HG02571 (cell line): Measurements from ENCODE around the gene SPTBN4.
"Not testable (repeated sequence)": the region's sequence is repeated elsewhere in the genome, so short reads cannot be mapped to it uniquely, and the experiment has no call there.

Experiments used
- ATAC-seq: cut with Tn5 transposase; IDR thresholded peaks from one replicate; pipeline ENCODE4 v1.9.1; 2021; ENCODE audit warnings: mild to moderate bottlenecking, moderate library complexity; ENCODE audit not compliant: unreplicated experiment

Gene SPTBN4

DNA sequence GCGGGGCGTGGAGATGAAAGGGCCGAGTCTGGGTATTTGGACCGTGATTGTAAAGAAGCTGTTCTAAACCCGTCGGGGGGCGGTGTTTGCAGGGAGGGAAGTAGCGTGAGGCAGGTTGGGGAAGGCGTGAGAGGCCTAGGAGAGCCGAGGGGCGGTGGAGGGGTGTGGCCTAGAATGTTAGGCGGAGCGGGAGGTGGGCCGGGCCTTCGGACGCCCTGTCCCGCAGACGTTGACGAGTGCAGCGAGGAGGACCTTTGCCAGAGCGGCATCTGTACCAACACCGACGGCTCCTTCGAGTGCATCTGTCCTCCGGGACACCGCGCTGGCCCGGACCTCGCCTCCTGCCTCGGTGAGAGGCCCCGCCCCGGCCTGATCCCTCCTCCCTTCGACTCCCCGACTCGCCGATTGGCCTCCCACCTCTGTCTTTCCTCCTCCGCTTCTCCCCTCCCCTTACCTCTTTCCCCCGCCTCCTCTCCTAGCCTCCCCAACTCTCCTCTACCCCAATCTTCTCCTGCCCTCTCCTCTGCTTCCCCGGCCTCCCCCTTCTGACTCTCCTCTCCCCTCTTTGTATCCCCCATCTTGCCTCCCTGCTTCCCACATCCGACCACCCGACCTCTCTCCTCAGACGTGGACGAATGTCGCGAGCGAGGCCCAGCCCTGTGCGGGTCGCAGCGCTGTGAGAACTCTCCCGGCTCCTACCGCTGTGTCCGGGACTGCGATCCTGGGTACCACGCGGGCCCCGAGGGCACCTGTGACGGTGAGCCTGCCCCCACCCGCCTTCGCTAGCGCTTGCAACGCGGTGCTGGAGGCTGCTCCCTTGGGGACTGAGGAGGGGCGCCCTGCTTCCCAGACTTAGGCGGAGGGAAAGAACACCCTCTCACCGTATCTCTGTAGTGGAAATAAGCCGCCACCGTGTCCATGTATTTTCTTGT is 147.2 kb downstream of the SPTBN4 start:
- peak; percentile 52 for ATAC-seq

DNA sequence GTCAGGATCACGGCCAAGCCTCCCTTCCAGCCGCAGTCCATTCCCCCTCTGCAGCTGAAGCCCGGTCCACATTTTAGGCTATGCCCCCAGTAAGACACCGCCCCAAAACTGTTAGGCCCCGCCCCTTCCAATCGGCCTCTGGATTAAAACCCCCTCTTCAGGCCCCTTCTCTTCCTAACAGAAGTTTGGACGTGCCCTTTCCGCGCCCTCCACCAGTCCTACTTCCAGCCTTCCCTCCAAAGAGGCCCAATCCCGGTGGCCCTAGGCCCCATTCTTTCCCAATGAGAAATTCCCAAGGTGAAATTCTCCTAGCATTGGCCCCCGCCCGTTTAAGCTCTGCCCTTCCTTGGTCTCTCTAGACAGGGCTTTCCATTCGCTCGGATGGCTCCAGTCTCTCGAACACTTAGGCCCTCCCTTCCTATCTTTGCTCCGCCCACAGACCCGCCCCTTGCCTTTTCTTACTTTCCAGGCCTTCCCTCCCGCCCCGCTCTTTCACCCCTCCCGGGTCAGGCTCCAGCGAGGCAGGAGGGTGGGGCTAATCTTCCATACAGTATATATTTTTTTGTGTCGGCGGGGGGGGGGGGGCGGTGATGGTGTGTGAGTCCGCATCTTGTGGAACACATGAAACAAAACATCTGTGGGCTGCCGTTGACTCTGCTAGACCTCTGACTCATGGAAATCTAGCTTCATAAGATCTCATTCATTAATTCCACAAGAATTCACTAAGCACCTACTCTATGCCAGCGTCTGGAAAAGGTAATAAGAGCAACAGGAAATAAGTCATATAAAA is 148.0 kb downstream of the SPTBN4 start:
- ATAC-seq, result no peak

DNA sequence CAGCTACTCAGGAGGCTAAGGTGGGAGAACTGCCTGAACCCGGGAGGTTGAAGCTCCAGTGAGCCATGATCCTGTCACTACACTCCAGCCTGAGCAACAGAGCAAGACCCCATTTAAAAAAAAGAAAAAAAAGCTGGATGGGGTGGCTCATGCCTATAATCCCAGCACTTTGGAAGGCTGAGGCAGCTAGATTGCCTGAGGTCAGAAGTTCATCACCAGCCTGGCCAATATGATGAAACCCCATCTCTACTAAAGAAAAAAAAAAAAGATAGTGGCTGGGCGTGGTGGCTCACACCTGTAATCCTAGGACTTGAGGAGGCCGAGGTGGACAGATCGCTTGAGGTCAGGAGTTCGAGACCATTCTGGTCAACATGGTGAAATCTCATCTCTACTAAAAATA is 149.4 kb downstream of the SPTBN4 start:
- no peak for ATAC-seq

DNA sequence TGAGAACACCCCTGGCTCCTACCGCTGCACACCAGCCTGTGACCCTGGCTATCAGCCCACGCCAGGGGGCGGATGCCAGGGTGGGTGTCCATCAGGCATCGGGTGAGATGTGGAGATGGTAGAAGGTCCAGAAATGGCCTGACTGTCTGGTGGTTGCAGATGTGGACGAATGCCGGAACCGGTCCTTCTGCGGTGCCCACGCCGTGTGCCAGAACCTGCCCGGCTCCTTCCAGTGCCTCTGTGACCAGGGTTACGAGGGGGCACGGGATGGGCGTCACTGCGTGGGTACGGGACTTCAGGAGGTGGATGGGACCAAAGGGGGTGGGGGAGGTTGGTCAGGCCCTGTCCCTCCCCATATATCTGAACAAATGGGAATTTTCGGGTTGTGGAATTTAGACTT is 150.1 kb downstream of the SPTBN4 start:
- no peak for ATAC-seq

DNA sequence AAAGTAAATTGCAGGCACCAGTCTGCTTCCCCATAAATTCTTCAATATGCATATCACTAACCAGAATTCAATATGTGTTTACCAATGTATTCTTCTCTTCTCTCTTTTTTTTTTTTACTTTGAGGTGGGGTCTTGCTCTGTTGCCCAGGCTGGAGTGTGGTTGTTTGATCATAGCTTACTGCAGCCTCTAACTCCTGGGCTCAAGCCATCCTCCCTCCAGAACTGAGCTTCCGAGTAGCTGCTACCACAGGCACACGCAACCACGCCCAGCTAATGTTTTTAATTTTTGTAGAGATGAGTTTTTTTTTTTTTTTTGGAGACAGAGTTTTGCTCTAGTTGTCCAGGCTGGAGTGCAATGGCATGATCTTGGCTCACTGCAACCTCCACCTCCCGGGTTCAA is 151.2 kb downstream of the SPTBN4 start:
- no peak for ATAC-seq

DNA sequence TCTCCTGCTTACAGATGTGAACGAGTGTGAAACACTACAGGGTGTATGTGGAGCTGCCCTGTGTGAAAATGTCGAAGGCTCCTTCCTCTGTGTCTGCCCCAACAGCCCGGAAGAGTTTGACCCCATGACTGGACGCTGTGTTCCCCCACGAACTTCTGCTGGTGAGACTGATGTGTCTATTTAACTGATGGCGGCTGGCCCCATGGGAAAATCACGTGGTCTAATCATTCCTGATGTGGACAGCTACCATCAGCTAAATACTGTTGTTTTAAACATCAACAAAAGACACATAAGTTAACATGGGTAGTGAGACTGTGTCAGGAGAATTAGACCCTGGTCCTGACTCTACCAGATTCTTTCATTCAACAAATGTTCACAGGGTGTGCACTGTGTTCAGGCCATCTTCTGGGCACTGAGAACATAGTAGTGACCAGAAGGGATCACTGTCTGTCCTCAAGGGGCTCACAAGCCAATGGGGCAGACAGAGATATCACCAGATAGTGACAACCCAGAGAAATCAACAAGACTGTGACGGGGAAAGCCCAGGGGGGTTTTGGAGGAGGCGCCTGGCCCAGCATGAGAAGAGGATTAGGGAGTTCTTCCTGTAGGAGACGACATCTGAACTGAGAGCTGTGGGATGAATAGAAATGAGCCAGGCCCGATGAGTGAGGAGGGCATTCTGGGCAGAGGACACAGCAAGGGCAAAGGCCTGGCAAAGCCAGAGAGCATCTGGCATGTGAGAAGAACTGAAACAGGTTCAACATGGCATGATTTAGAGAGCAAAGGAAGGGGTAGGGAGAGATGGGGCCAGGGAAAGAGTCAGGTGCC is 152.7 kb downstream of the SPTBN4 start:
- ATAC-seq, result no peak

DNA sequence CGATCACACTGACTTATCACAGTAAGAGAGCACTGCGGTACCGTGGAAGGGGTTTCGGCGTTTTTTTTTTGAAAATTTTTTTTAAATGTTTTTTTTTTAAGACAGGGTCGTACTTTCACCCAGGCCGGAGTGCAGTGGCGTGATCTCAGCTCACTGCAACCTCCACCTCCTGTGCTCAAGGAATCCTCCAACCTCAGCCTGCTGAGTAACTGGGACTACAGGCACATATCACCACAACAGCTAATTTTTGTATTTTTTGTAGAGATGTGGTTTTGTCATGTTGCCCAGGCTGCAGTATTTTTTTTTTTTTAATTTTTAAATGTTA is 153.3 kb downstream of the SPTBN4 start:
- ATAC-seq, result no peak

DNA sequence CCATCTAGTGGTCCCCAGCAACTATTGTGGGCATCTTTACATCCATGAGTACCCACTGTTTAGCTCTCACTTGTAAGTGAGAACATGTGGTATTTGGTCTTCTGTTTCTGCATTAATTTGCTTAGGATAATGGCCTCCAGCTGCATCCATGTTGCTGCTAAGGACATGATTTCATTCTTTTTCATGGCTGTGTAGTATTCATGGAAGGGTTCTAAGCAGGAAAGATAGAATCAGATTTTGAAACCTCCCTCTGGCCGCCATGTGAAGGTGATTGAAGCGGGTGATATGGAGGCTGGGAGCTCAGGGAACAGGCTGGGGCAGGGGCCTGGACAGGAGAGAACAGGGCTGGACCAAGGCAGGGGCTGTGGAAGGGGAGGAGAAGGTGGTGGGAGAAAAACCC is 154.5 kb downstream of the SPTBN4 start:
- no peak for ATAC-seq

DNA sequence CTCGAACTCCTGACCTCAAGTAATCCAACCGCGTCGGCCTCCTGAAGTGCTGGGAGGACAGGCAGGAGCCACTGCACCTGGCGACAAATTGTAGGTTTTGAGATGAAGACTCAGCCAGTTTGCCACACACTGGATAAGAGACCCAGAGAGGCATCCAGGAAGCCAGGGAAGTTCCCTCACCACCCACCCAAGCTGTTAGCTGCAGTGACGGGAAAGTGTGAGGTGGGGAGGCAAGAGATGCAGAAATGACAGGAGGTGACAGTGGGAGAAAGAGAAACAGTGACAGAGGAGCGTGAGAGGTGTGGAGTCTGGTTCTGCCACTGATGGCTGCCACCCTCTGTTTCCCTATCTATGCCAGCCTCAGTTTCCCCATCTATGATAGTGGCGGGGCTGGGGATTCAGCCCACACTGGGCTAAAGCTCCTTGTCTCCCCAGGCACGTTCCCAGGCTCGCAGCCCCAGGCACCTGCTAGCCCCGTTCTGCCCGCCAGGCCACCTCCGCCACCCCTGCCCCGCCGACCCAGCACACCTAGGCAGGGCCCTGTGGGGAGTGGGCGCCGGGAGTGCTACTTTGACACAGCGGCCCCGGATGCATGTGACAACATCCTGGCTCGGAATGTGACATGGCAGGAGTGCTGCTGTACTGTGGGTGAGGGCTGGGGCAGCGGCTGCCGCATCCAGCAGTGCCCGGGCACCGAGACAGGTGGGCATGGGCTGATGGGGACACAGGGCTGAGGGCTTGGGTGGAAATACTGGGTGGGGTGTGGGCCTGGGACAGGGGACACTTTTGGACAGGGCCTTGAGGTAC is 155.4 kb downstream of the SPTBN4 start:
- ATAC-seq, result no peak

DNA sequence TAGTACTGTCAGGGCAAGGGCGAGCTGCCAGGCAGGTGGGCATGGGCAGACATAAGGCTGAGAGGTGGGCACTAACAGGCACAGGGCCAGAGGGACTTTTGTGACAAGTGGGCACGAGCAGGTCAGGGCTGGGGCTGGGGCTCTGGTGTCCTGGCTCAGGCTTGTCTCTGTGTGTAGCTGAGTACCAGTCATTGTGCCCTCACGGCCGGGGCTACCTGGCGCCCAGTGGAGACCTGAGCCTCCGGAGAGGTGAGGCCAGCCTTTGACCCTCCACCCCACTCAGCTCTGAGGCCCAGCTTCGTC is 155.9 kb downstream of the SPTBN4 start:
- ATAC-seq, result no peak

DNA sequence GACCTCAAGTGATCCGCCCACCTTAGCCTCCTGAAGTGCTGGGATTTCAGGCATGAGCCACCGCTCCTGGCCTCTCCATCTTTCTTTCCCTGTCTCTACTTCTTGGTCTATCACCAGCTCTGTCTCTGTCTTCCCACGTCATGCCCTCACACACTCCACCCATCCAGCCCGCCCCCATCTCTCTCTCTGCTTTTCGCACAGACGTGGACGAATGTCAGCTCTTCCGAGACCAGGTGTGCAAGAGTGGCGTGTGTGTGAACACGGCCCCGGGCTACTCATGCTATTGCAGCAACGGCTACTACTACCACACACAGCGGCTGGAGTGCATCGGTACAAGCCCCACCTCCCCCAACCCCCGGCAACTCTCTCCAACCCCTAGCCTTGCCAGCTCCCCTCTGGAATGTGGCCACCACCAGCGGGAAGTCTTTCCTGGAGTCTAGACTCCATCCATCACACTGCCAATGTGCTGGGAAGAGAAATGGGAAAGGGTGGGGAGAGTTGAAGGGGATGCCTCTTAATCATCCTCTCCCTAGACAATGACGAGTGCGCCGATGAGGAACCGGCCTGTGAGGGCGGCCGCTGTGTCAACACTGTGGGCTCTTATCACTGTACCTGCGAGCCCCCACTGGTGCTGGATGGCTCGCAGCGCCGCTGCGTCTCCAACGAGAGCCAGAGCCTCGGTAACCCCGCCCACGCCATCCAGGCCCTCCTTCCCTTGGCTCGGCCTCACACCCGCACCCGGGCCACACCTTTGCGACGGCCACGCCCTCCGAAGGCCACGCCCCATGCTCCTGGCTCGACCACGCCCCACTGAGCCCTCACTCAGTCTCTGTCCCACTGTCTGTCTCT is 156.8 kb downstream of the SPTBN4 start:
- no peak for ATAC-seq

DNA sequence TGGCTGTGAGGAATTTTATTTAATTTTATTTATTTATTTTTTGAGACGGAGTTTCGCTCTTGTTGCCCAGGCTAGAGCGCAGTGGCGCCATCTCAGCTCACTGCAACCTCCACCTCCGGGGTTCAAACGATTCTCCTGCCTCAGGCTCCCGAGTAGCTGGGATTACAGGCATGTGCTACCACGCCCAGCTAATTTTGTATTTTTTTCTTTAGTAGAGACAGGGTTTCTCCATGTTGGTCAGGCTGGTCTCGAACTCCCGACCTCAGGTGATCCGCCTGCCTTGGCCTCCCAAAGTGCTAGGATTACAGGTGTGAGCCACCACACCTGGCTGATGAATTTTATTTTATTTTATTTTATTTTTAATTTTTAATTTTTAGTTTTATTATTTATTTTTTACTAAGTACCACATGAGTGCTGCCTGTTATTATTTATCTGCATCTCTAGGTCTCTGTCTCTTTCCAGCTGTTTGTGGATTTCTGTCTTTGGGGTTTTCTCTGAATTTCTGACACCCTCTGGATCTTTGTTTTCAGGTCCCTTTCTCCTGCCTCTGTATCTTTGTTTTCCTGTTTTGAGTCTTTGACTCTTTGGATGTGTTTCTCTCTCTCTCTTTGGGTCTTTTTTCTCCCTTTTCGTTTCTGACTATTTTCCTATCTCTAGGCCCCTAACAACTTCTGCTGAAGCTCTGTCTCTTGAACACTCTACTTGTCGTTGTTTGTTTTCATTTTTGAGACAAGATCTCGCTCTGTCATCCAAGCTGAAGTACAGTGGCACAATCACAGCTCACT is 157.8 kb downstream of the SPTBN4 start:
- not testable (repeated sequence) for ATAC-seq

DNA sequence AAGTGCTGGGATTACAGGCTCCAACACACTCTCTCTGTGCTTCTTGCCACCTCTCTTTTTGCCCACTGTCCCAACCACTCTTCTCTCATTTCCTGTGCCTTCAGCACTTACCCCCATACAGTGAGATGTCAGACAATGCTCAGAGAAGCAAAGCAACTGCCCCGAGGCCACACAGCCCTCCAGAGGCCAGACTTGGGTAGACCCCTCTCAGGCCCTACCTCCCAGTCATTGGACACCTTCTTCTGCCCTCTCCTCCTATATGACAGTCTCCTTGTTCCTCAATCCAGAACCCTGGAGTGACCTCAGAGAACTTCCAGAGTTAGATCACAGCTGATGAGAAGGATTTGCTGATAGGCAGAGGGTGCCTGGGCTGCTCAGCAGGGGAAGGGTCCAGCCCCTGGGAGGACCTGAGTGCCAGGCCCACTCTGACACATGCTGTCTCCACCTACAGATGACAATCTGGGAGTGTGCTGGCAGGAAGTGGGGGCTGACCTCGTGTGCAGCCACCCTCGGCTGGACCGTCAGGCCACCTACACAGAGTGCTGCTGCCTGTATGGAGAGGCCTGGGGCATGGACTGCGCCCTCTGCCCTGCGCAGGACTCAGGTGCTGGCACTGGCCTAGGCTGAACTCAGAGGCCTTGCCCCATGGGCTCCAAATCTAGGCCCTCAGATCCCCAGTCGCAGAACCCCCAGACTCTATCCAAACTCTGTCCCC is 158.8 kb downstream of the SPTBN4 start:
- no peak for ATAC-seq
